GM23338 (cell line): ENCODE data around the gene MSS51. TPM values are rescaled to one million over a fixed set of nuclear protein-coding genes. Genes with fewer than 3 reads are reported as not detected.

Source experiments
- ATAC-seq: fragments of 200-7000 bp; cut with Tn5 transposase; 3 replicates; pipeline ENCODE4 v1.9.1; 2020
- DNase-seq: peaks from one replicate; pipeline ENCODE4 v3.0.0-alpha.2; 2015; ENCODE audit warnings: low spot score
- H2AFZ ChIP-seq: fragments of 200-600 bp; sonication (generic); 2 replicates; pipeline ENCODE4 v1.8.0; 2016; ENCODE audit warnings: antibody characterized with exemption, mild to moderate bottlenecking, moderate library complexity
- H3F3A ChIP-seq: fragments of 200-600 bp; sonication (generic); replicated peaks from 2 replicates; pipeline ENCODE4 v1.8.0; 2017; ENCODE audit warnings: antibody characterized with exemption, mixed run types, low read depth
- H3K27ac ChIP-seq: fragments of 200-600 bp; sonication (generic); 2 replicates; pipeline ENCODE4 v1.6.1; 2016; ENCODE audit warnings: low read depth
- H3K27me3 ChIP-seq: fragments of 200-600 bp; sonication (generic); 2 replicates; pipeline ENCODE4 v1.8.0; 2016; ENCODE audit warnings: mild to moderate bottlenecking, mixed run types, moderate library complexity; ENCODE audit not compliant: insufficient read depth
- H3K36me3 ChIP-seq: fragments of 200-600 bp; sonication (generic); 2 replicates; pipeline ENCODE4 v1.8.0; 2016; ENCODE audit warnings: mild to moderate bottlenecking; ENCODE audit not compliant: insufficient read depth
- H3K4me1 ChIP-seq: fragments of 200-600 bp; sonication (generic); 2 replicates; pipeline ENCODE4 v1.8.0; 2016; ENCODE audit warnings: mild to moderate bottlenecking, moderate library complexity; ENCODE audit not compliant: insufficient read depth
- H3K4me2 ChIP-seq: fragments of 200-600 bp; sonication (generic); 2 replicates; pipeline ENCODE4 v1.7.1; 2017; ENCODE audit warnings: mixed run types
- H3K4me3 ChIP-seq: fragments of 200-600 bp; sonication (generic); 2 replicates; pipeline ENCODE4 v1.6.1; 2016; ENCODE audit warnings: mixed run types
- H3K79me2 ChIP-seq: fragments of 200-600 bp; sonication (generic); replicated peaks from 2 replicates; pipeline ENCODE4 v1.8.0; 2017; ENCODE audit warnings: mild to moderate bottlenecking; ENCODE audit not compliant: insufficient read depth
- H3K9me2 ChIP-seq: fragments of 200-600 bp; sonication (generic); 2 replicates; pipeline ENCODE4 v1.8.0; 2017; ENCODE audit not compliant: insufficient read depth
- H4K20me1 ChIP-seq: fragments of 200-600 bp; sonication (generic); replicated peaks from 2 replicates; pipeline ENCODE4 v1.8.0; 2017; ENCODE audit warnings: mild to moderate bottlenecking; ENCODE audit not compliant: insufficient read depth
- H3K27ac Mint-ChIP-seq: 2 replicates; pipeline ENCODE4 v1.8.0; 2020; ENCODE audit warnings: inconsistent platforms, mild to moderate bottlenecking, moderate library complexity, mixed read lengths
- H3K27me3 Mint-ChIP-seq: 3 replicates; pipeline ENCODE4 v1.8.0; 2022; ENCODE audit warnings: low read depth, mild to moderate bottlenecking, moderate library complexity, mixed read lengths, inconsistent platforms; ENCODE audit not compliant: insufficient read depth, poor library complexity
- H3K36me3 Mint-ChIP-seq: 3 replicates; pipeline ENCODE4 v1.8.0; 2021; ENCODE audit warnings: low read depth, mild to moderate bottlenecking, inconsistent platforms, moderate library complexity, mixed read lengths
- H3K4me1 Mint-ChIP-seq: 3 replicates; pipeline ENCODE4 v1.8.0; 2020; ENCODE audit warnings: mild to moderate bottlenecking, inconsistent platforms, mixed read lengths
- H3K4me3 Mint-ChIP-seq: 3 replicates; pipeline ENCODE4 v1.8.0; 2021; ENCODE audit warnings: moderate library complexity, mild to moderate bottlenecking, inconsistent platforms, mixed read lengths
- H3K9me3 Mint-ChIP-seq: 3 replicates; pipeline ENCODE4 v1.8.0; 2020; ENCODE audit warnings: moderate library complexity, mild to moderate bottlenecking, inconsistent platforms, mixed read lengths
- CREB1 ChIP-seq: fragments of 250-450 bp; sonication (Bioruptor Pico); IDR thresholded peaks from 2 replicates; pipeline ENCODE4 v1.5.0; 2020; ENCODE audit warnings: low read depth, mild to moderate bottlenecking, moderate library complexity
- CTCF ChIP-seq, 2 experiments: fragments of 200-600 bp in 1 of 2; sonication (generic) in 1 of 2; conservative IDR thresholded peaks; 2 replicates each; pipeline versions ENCODE4 v1.5.1 to v1.6.1; 2016 to 2017; ENCODE audit warnings: antibody characterized with exemption in 2 of 2, low read depth in 2 of 2, mild to moderate bottlenecking in 2 of 2, moderate library complexity in 1 of 2
- ETS1 ChIP-seq: IDR thresholded peaks from 2 replicates; pipeline ENCODE4 v1.6.1; 2016; ENCODE audit warnings: antibody characterized with exemption
- EZH2 ChIP-seq: fragments of 200-600 bp; sonication (generic); IDR thresholded peaks from one replicate; pipeline ENCODE4 v1.8.0; 2017; ENCODE audit warnings: antibody characterized with exemption, mild to moderate bottlenecking, low read depth; ENCODE audit not compliant: unreplicated experiment
- EZH2phosphoT487 ChIP-seq: fragments of 200-600 bp; sonication (generic); IDR thresholded peaks from one replicate; pipeline ENCODE4 v1.8.1; 2018; ENCODE audit warnings: antibody characterized with exemption; ENCODE audit not compliant: unreplicated experiment
- JUNB ChIP-seq: IDR thresholded peaks from one replicate; pipeline ENCODE4 v1.6.1; 2016; ENCODE audit warnings: antibody characterized with exemption; ENCODE audit not compliant: unreplicated experiment
- NANOG ChIP-seq: IDR thresholded peaks from 2 replicates; pipeline ENCODE4 v1.6.1; 2016; ENCODE audit warnings: antibody characterized with exemption, borderline replicate concordance
- POLR2AphosphoS5 ChIP-seq: IDR thresholded peaks from 2 replicates; pipeline ENCODE4 v1.6.1; 2016; ENCODE audit warnings: antibody characterized with exemption, low read depth
- REST ChIP-seq: IDR thresholded peaks from one replicate; pipeline ENCODE4 v1.6.1; 2018; ENCODE audit warnings: antibody characterized with exemption; ENCODE audit not compliant: unreplicated experiment
- STAT1 ChIP-seq: IDR thresholded peaks from one replicate; pipeline ENCODE4 v1.6.1; 2016; ENCODE audit warnings: antibody characterized with exemption; ENCODE audit not compliant: unreplicated experiment
- ZNF114 ChIP-seq: fragments of 250-450 bp; sonication (Bioruptor Pico); IDR thresholded peaks from 2 replicates; pipeline ENCODE4 v1.5.0; 2020; ENCODE audit warnings: mild to moderate bottlenecking, moderate library complexity
- ZNF331 ChIP-seq: fragments of 250-450 bp; sonication (Bioruptor Pico); IDR thresholded peaks from 2 replicates; pipeline ENCODE4 v1.5.0; 2020; ENCODE audit warnings: low read depth, mild to moderate bottlenecking, moderate library complexity
- ZNF462 ChIP-seq: fragments of 250-450 bp; sonication (Bioruptor Pico); IDR thresholded peaks from 2 replicates; pipeline ENCODE4 v1.5.0; 2020; ENCODE audit warnings: mild to moderate bottlenecking, moderate library complexity
- long read RNA-seq: library from polyadenylated mRNA; unstranded; transcript quantifications from one replicate; pipeline ENCODE4 v2.0.0, GENCODE V29; 2020; ENCODE audit not compliant: unreplicated experiment
- polyA plus RNA-seq: library from polyadenylated mRNA; unstranded; fragments of >200 nt; fragmentation: Nextera tagmentation; extraction: Ambion mirVana; gene quantifications from 2 replicates; pipeline ENCODE4 v1.2.1, GENCODE V29; 2016
- total RNA-seq: library from RNA; depleted of rRNA; stranded (reverse); fragments of >200 nt; shearing (Covaris generic); gene quantifications from 2 replicates; pipeline ENCODE4 v1.2.3, GENCODE V29; 2014; rRNA removed

MSS51 gene
- 3.9 and 5.1 TPM in 2 replicates for total RNA-seq
- 1.1 and 1.9 TPM in 2 replicates for polyA plus RNA-seq
- long read RNA-seq: 0 reads

- H3K4me3 Mint-ChIP-seq: no peak within 1 kb of the TSS
- H3K27me3 Mint-ChIP-seq: no peaks in the 10 kb centered on the region
- no peak for TF ChIP-seq JUNB
- no peak for TF ChIP-seq POLR2AphosphoS5
- no peak for TF ChIP-seq ZNF462 (CRISPR knock-in tag)
- no peak for TF ChIP-seq REST
- TF ChIP-seq ETS1: no peak
- TF ChIP-seq ZNF114 (CRISPR knock-in tag): no peak
- no peak for TF ChIP-seq CTCF (conservative IDR thresholded peaks at IDR 0.05; ENCODE audit: low read depth in 2 of 2)
- no peak for TF ChIP-seq CREB1 (CRISPR knock-in tag)
- TF ChIP-seq ZNF331 (CRISPR knock-in tag): no peak
- no peak for TF ChIP-seq EZH2
- no peak for TF ChIP-seq STAT1
- no peak for TF ChIP-seq NANOG
- TF ChIP-seq EZH2phosphoT487: no peak
- no peaks in the 10 kb centered on the region; the same call in 2 of the 3 replicates for H3K36me3 Mint-ChIP-seq
- H3K27me3 ChIP-seq: no peaks in the 10 kb centered on the region
- H4K20me1 ChIP-seq: no peaks in the 10 kb centered on the region; the same call in 1 of the 2 replicates
- no peaks in the 10 kb centered on the region for H3K79me2 ChIP-seq
- no peaks in the 10 kb centered on the region for H3F3A ChIP-seq
- no peaks in the 10 kb centered on the region for H3K4me1 ChIP-seq
- ATAC-seq: no peak
- no peaks in the 10 kb centered on the region for H3K4me1 Mint-ChIP-seq
- no peak within 1 kb of the TSS for H3K4me2 ChIP-seq
- no peak within 1 kb of the TSS for H3K27ac ChIP-seq
- no peaks in the 10 kb centered on the region for H3K9me3 Mint-ChIP-seq
- no peaks in the 10 kb centered on the region for H3K9me2 ChIP-seq
- H3K36me3 ChIP-seq: no peaks in the 10 kb centered on the region
- no peak within 1 kb of the TSS for H2AFZ ChIP-seq
- peak within 1 kb of the TSS; percentile 39; the same call in 1 of the 2 replicates for H3K27ac Mint-ChIP-seq
- no peak for DNase-seq
- no peak within 1 kb of the TSS for H3K4me3 ChIP-seq
Measured at GRCh38 chr10:73433538-73433867, at the start of gene MSS51. MSS51 (minus strand) TSS chr10:73433561; CDS start chr10:73428284, 5,277 bp downstream.
